HG03565 (cell line): ENCODE results near the gene AKTIP.
"Not testable (repeated sequence)": the region's sequence is repeated elsewhere in the genome, so short reads cannot be mapped to it uniquely, and the experiment has no call there.

Experiments used
- ATAC-seq: cut with Tn5 transposase; IDR thresholded peaks from one replicate; pipeline ENCODE4 v1.9.1; 2021; ENCODE audit warnings: mild to moderate bottlenecking, moderate library complexity; ENCODE audit not compliant: unreplicated experiment

Gene AKTIP

DNA sequence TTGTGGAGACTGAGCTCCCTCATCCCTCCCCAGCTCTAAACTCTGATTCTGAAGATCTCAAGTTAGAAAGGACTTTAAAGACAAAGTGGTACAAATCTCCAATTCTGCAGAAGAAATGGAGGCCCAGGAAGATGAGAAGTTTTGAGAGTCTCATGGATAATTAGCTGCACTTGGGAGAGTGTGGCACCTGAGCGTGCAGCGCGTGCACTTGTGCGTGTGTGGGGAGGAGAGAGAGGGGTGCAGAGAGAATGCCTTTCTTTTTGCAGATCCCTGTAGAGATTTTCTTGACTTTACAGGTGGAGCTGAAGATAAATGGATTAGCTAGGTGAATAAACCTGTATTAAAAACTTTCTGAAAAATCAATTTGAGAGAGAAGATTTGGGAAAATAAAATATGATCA is 14.8 kb upstream of the AKTIP start:
- no peak for ATAC-seq

DNA sequence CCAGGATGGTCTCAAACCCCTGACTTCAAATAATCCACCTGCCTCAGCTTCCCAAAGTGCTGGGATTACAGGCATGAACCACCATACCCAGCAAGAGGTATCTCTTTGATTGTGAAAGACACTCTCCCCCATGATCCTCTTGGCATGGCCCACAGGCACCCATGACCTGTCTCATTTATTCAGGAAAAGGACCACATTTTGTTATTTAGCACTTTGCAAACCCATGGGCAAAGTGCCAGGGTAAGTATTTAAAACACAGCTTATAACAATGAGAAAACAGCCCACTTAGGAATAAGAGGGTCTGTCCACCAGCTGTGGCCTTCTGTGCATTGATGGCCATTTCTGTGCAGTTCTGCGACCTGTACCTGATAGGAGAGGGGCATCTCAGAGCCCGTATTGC is 12.8 kb upstream of the AKTIP start:
- ATAC-seq, result no peak

DNA sequence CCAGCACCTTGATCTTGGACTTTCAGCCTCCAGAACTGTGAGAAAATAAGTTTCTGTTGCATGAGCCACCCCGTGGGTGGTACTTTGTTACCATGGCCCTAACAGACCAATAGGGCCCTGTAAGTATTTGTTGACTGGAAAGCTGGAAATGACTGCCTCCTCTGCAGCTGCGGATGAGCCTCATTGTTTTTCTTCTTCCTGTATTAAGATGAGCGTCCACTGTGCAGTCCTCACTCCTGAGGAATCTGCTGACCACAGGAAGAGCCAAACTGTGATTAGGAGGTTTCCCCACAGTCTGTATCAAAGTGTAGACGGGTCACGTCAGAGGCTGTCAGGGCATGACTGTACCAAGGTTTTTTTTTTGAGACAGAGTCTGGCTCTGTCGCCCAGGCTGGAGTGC is 12.2 kb upstream of the AKTIP start:
- no peak for ATAC-seq

DNA sequence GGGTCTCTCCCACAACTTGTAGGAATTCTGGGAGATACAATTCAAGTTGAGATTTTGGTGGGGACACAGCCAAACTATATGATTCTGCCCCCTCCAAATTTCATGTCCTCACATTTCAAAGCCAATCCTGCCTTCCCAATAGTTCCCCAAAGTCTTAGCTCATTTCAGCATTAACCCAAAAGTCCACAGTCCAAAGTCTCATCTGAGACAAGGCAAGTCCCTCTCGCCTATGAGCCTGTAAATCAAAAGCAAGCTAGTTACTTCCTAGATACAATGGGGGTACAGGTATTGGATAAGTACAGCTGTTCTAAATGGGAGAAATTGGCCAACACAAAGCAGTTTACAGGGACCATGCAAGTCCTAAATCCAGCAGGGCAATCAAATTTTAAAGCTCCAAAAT is 9.8 kb upstream of the AKTIP start:
- ATAC-seq, result not testable (repeated sequence)

- no peak for ATAC-seq
Observed at GRCh38 chr16:53511403-53512280, 8.6 kb upstream of the AKTIP start.

- ATAC-seq, result no peak
Observed at GRCh38 chr16:53511084-53511402, 8.0 kb upstream of the AKTIP start.

DNA sequence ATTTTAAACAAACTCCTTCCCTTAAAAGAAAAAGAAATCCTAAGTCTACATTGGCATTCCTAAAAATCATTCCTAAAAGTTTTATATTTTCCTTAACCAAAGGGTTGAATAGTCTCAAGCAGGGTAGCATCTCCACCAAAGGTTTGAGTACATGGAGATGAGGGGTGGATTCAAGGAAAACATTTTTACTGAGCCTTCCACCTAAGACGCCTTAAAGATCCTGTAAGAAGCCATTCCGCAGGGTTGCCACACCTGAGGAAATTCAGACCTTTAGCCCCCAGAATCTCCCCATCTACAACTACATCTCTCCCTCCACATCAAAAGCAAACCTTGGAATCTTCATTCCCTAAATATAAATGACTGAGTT is 7.7 kb upstream of the AKTIP start:
- no peak for ATAC-seq

DNA sequence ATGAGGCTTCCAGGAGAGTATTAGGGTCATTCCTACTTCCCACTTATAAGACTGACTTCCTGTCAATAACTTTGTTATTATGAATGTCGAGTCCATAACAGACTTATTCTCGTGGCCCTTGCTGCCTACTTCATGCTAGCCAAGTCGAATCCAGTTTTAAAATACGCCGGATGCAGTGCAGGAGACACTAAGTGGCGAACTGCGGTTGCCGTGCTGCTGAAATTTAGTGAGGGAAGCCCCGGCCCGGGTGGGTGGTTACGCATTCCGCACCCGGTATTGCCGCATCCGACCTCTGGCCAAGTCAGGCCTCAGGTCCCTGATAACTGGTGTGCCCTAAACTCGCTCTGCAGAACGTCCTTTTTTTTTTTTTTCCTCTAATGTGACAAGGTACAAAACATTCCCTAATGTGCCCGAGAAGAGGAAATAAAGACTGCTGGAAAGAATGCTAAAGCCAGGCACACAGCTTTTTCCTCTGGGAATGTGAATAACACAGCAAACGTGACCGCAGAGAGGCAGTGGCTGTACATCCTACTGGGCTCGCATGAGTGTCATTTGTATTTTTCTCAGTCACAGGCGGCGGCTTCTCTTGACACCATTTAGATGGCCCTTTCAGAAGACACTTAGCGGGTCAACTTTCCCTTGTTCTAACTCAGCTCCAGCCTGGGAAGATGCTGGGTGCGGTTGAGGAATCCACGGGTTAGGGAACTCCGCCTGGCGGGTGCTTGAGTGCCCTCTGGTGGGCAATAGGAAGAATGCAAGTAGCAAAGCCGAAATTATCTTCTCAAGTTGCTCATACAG is 7.1 kb upstream of the AKTIP start:
- no peak for ATAC-seq

- no peak for ATAC-seq
Observed at GRCh38 chr16:53507464-53508179, 4.6 kb upstream of the AKTIP start.

- ATAC-seq, result no peak
Observed at GRCh38 chr16:53506254-53506653, 3.2 kb upstream of the AKTIP start.

GRCh38 chr16:53504665-53505064 is 1.7 kb upstream of the AKTIP start:
- ATAC-seq, result no peak

GRCh38 chr16:53503991-53504663 is 1.1 kb upstream of the AKTIP start:
- no peak for ATAC-seq

DNA sequence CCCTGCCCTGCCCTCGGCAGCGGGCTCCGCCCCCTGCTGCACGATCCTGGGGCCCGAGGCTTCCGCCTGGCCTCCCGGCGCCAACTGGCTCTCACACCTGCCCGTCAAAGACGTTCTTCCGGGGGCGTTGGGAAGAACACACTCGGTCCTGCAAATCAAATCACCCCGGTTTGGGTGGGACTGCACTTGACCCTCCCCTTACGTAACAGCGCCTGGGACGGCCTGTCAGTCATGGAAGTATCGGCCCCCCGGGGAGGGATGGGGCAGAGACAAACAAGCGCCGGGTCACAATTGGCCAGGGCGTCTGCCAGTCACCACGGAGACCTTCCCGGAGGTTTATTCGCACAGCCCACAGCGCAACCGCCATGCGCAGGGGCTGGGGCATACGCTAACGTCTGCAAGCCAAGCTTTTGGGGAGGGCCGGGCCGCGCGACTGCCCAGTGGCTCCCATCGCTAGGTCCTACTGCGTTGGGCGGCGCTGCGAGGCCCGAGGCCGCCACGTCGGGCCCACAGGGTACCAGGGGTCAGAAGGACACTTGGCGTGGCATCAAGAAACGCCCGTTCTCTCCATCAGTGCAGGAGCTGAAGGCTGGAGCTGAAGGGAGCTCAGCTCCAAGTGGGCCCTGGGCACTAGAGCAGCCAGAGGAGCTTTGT is 388 bp upstream of the AKTIP start:
- peak; percentile 92 for ATAC-seq

GRCh38 chr16:53501216-53501859 is 1.7 kb downstream of the AKTIP start:
- ATAC-seq, result no peak

- no peak for ATAC-seq
Observed at GRCh38 chr16:53498984-53499383, 4.0 kb downstream of the AKTIP start.

DNA sequence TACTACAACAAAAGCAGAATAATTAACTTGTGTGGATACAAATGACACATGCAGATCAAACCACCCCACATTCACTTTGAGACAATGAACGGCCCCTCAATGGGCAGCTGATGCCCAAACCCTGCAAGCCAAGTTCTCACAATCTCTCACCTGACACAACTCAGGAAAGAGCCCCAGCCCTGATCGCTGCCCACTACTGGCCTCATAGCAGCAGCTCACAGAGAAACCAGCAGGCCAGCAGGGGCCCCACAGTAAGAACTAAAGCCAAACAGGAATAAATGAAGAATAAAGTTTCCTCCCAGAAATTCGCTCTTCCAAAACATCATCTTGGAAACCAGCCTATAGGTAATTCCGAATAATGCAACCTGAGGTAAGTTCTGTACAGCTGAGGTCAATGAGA is 7.7 kb downstream of the AKTIP start:
- no peak for ATAC-seq

GRCh38 chr16:53494636-53495035 is 8.4 kb downstream of the AKTIP start:
- no peak for ATAC-seq

- no peak for ATAC-seq
Observed at GRCh38 chr16:53492503-53492902, 10.5 kb downstream of the AKTIP start.

GRCh38 chr16:53489755-53490154 is 13.3 kb downstream of the AKTIP start:
- ATAC-seq, result no peak

GRCh38 chr16:53486230-53486629 is 16.8 kb downstream of the AKTIP start:
- no peak for ATAC-seq
